ENCODE measurements around the gene IST1. TPM values are rescaled to one million over a fixed set of nuclear protein-coding genes. Genes with fewer than 3 reads are reported as not detected.

IST1 gene
- total RNA-seq, 2 donors from 2014 or later, result 193 to 249 TPM

GRCh38 chr16:71848622-71849021, 46.7 kb upstream of the IST1 start:
- Histone ChIP-seq H3K36me3 (peaks cover 3 to 15% of the 10 kb centered on the region in 2 donors), H3K27ac (no peak overlapping the region), H3K9me3 (no peaks in the 10 kb centered on the region), H3K27me3 (replicated peaks; ENCODE audit: insufficient read depth) (no peaks in the 10 kb centered on the region), H3K4me1 (replicated peaks) (peaks cover 4% of the 10 kb centered on the region), H3K4me3 (no peak overlapping the region)
- TF ChIP-seq CTCF (IDR thresholded peaks at IDR 0.05) (no peak), POLR2AphosphoS5 (IDR thresholded peaks at IDR 0.05) (no peak), POLR2A (IDR thresholded peaks at IDR 0.05) (no peak)
- DNase-seq (ENCODE audit: low spot score), result no peak
- intact Hi-C loops (cut with DNase I), result loop anchor here (5.0 kb wide), 1 partner anchor 41 kb away; the partner anchor contains the start of gene AP1G1
- 93% methylated on average over 6 of the region's 6 CpGs for WGBS

GRCh38 chr16:71851746-71852145, 43.6 kb upstream of the IST1 start:
- no peak overlapping the region for H3K27ac ChIP-seq
- no peak for DNase-seq (ENCODE audit: low spot score)
- no peak overlapping the region for H3K4me3 ChIP-seq
- no peaks in the 10 kb centered on the region for H3K9me3 ChIP-seq
- no peaks in the 10 kb centered on the region for H3K27me3 ChIP-seq (replicated peaks; ENCODE audit: insufficient read depth)
- intact Hi-C loops (cut with DNase I), result no loop called here
- H3K36me3 ChIP-seq, result peaks cover 3 to 15% of the 10 kb centered on the region in 2 donors
- peaks cover 3% of the 10 kb centered on the region for H3K4me1 ChIP-seq (replicated peaks)
- WGBS, result 92% methylated on average over 8 of the region's 8 CpGs
- TF ChIP-seq CTCF (IDR thresholded peaks at IDR 0.05) (no peak), POLR2AphosphoS5 (IDR thresholded peaks at IDR 0.05) (no peak), POLR2A (IDR thresholded peaks at IDR 0.05) (no peak)

GRCh38 chr16:71852158-71852557, 43.2 kb upstream of the IST1 start:
- intact Hi-C loops (cut with DNase I), result no loop called here
- Histone ChIP-seq H3K9me3 (no peaks in the 10 kb centered on the region), H3K4me3 (no peak overlapping the region), H3K27me3 (replicated peaks; ENCODE audit: insufficient read depth) (no peaks in the 10 kb centered on the region), H3K27ac (no peak overlapping the region), H3K4me1 (replicated peaks) (no peaks in the 10 kb centered on the region), H3K36me3 (peaks cover 3 to 15% of the 10 kb centered on the region in 2 donors)
- no peak for DNase-seq (ENCODE audit: low spot score)
- 85% methylated on average over 3 of the region's 3 CpGs for WGBS
- TF ChIP-seq POLR2AphosphoS5 (IDR thresholded peaks at IDR 0.05), result no peak
- TF ChIP-seq POLR2A (IDR thresholded peaks at IDR 0.05), result no peak
- no peak for TF ChIP-seq CTCF (IDR thresholded peaks at IDR 0.05)

- no peak overlapping the region for H3K4me3 ChIP-seq
- DNase-seq (ENCODE audit: low spot score), result no peak
- no peaks in the 10 kb centered on the region for H3K4me1 ChIP-seq (replicated peaks)
- H3K36me3 ChIP-seq, result peaks cover 3 to 15% of the 10 kb centered on the region in 2 donors
- no peaks in the 10 kb centered on the region for H3K27me3 ChIP-seq (replicated peaks; ENCODE audit: insufficient read depth)
- 97% methylated on average over 4 of the region's 4 CpGs for WGBS
- no peak overlapping the region for H3K27ac ChIP-seq
- TF ChIP-seq CTCF (IDR thresholded peaks at IDR 0.05) (no peak), POLR2A (IDR thresholded peaks at IDR 0.05) (no peak), POLR2AphosphoS5 (IDR thresholded peaks at IDR 0.05) (no peak)
- H3K9me3 ChIP-seq, result no peaks in the 10 kb centered on the region
- intact Hi-C loops (cut with DNase I), result no loop called here
Measured at GRCh38 chr16:71852561-71852960, 42.8 kb upstream of the IST1 start.

GRCh38 chr16:71853413-71853812, 41.9 kb upstream of the IST1 start:
- no peaks in the 10 kb centered on the region for H3K4me1 ChIP-seq (replicated peaks)
- no peaks in the 10 kb centered on the region for H3K27me3 ChIP-seq (replicated peaks; ENCODE audit: insufficient read depth)
- no peak overlapping the region for H3K27ac ChIP-seq
- intact Hi-C loops (cut with DNase I), result no loop called here
- H3K4me3 ChIP-seq, result no peak overlapping the region
- no peaks in the 10 kb centered on the region for H3K9me3 ChIP-seq
- no peak for TF ChIP-seq POLR2AphosphoS5 (IDR thresholded peaks at IDR 0.05)
- TF ChIP-seq CTCF (IDR thresholded peaks at IDR 0.05), result no peak
- TF ChIP-seq POLR2A (IDR thresholded peaks at IDR 0.05), result no peak
- H3K36me3 ChIP-seq, result peaks cover 3 to 15% of the 10 kb centered on the region in 2 donors
- 90% methylated on average over 4 of the region's 4 CpGs for WGBS
- no peak for DNase-seq (ENCODE audit: low spot score)

Data from prostate gland (tissue), 2 donors.